Keratinocyte (primary cell): Measurements from ENCODE around the gene DES. TPM values are rescaled to one million over a fixed set of nuclear protein-coding genes. Genes with fewer than 3 reads are reported as not detected.

Experiments
- DNase-seq: peaks from one replicate; pipeline ENCODE4 v3.0.0-alpha.2; 2011; ENCODE audit warnings: low read depth, missing footprints, low spot score
- FAIRE-seq: peaks from 2 replicates; lab custom pipeline; 2011; peaks lifted over from hg19 to GRCh38; lab: Jason Lieb, UNC
- H2AFZ ChIP-seq: 2 replicates; pipeline ENCODE4 v1.6.0; 2012; ENCODE audit warnings: low read length, control low read depth, inconsistent platforms; ENCODE audit not compliant: control insufficient read depth
- H3K27ac ChIP-seq: 2 replicates; pipeline ENCODE4 v1.5.1; 2011; ENCODE audit warnings: low read length; ENCODE audit not compliant: control insufficient read depth, insufficient read depth
- H3K27me3 ChIP-seq: 3 replicates; pipeline ENCODE4 v1.6.0; 2011; ENCODE audit warnings: low read length; ENCODE audit not compliant: control insufficient read depth, insufficient read depth; ENCODE audit errors: extremely low read depth
- H3K36me3 ChIP-seq, 2 experiments: 2 replicates in 1 of 2; 3 replicates in 1 of 2; pipeline ENCODE4 v1.5.1; 2011; ENCODE audit warnings: low read length in 2 of 2, mild to moderate bottlenecking in 1 of 2; ENCODE audit not compliant: control insufficient read depth in 2 of 2, insufficient read depth in 2 of 2; ENCODE audit errors: extremely low read depth in 1 of 2
- H3K4me1 ChIP-seq: 3 replicates; pipeline ENCODE4 v1.5.1; 2011; ENCODE audit warnings: low read length; ENCODE audit not compliant: control insufficient read depth, insufficient read depth; ENCODE audit errors: extremely low read depth
- H3K4me2 ChIP-seq: 3 replicates; pipeline ENCODE4 v1.6.0; 2011; ENCODE audit warnings: low read depth, low read length; ENCODE audit not compliant: control insufficient read depth, insufficient read depth; ENCODE audit errors: extremely low read depth
- H3K4me3 ChIP-seq, 3 experiments: fragments of 200-600 bp in 1 of 3; sonication (generic) in 1 of 3; 2 replicates in 2 of 3; 3 replicates in 1 of 3; pipeline ENCODE4 v1.5.1; 2011 to 2016; ENCODE audit warnings: low read length in 3 of 3, mild to moderate bottlenecking in 3 of 3, control low read depth in 2 of 3, inconsistent platforms in 1 of 3, low read depth in 1 of 3, mixed read lengths in 1 of 3, mixed run types in 1 of 3, moderate library complexity in 1 of 3; ENCODE audit not compliant: control insufficient read depth in 2 of 3, insufficient read depth in 2 of 3; ENCODE audit errors: extremely low read depth in 1 of 3
- H3K79me2 ChIP-seq: 2 replicates; pipeline ENCODE4 v1.6.0; 2012; ENCODE audit warnings: low read length; ENCODE audit not compliant: control insufficient read depth, insufficient read depth
- H3K9ac ChIP-seq: 3 replicates; pipeline ENCODE4 v1.6.0; 2011; ENCODE audit warnings: low read length; ENCODE audit not compliant: control insufficient read depth, insufficient read depth; ENCODE audit errors: extremely low read depth
- H3K9me1 ChIP-seq: 3 replicates; pipeline ENCODE4 v1.6.0; 2011; ENCODE audit warnings: low read length; ENCODE audit not compliant: control insufficient read depth, insufficient read depth; ENCODE audit errors: extremely low read depth
- H3K9me3 ChIP-seq: 2 replicates; pipeline ENCODE4 v1.5.1; 2012; ENCODE audit warnings: low read depth, low read length; ENCODE audit not compliant: control insufficient read depth
- H4K20me1 ChIP-seq: 3 replicates; pipeline ENCODE4 v1.6.0; 2011; ENCODE audit warnings: low read length; ENCODE audit not compliant: control insufficient read depth, insufficient read depth; ENCODE audit errors: extremely low read depth
- CTCF ChIP-seq, 3 experiments: IDR thresholded peaks in 1 of 3; conservative IDR thresholded peaks in 1 of 3; optimal IDR thresholded peaks in 1 of 3; 2 replicates in 2 of 3; 3 replicates in 1 of 3; pipeline versions ENCODE3 to v1.5.1; 2011; ENCODE audit warnings: low read length in 3 of 3, mild to moderate bottlenecking in 3 of 3, moderate library complexity in 2 of 3, control low read depth in 1 of 3, inconsistent platforms in 1 of 3; ENCODE audit not compliant: insufficient read depth in 2 of 3; ENCODE audit errors: extremely low read depth in 1 of 3
- EZH2 ChIP-seq: IDR thresholded peaks from one replicate; pipeline ENCODE4 v1.6.1; 2012; ENCODE audit warnings: inconsistent platforms, mild to moderate bottlenecking, low read length, moderate library complexity
- dilution Hi-C: fragments of 300-500 bp; cut with MboI; formaldehyde crosslinking; loops from one replicate; pipeline ENCODE4 v1.7.0; 2020; ENCODE audit warnings: low sequenced_read_pairs; ENCODE audit not compliant: extremely low pct_ligation_motif_present
- polyA plus RNA-seq, 5 experiments: library from polyadenylated mRNA; depleted of rRNA in 3 of 5; stranded (reverse) in 3 of 5; stranded (forward) in 1 of 5; unstranded in 1 of 5; fragments of >200 nt; gene quantifications; 1 replicate in 1 of 5; 2 replicates in 3 of 5; 3 replicates in 1 of 5; pipeline versions ENCODE4 v1.2.1 to v1.2.3, GENCODE V29; 2011 to 2012; ENCODE audit warnings: missing spikeins in 2 of 5, low read depth in 1 of 5, low replicate concordance in 1 of 5

The DES gene
- polyA plus RNA-seq, 1 donor (not counting 4 experiments of a cell fraction or from before 2014, with no cell fraction given) = not detected

GRCh38 chr2:219434718-219435525 lies 16.7 kb downstream of the DES start, which contains the start of gene SPEG:
Gene SPEG (plus strand): TSS chr2:219434843. CDS start chr2:219434978, 135 bp downstream.
- Histone ChIP-seq H3K27ac (no peak within 1 kb of the TSS), H3K4me3 (no peak within 1 kb of the TSS), H3K9me1 (no peaks in the 10 kb centered on the region), H3K27me3 (peaks cover 14% of the 10 kb centered on the region), H2AFZ (no peak within 1 kb of the TSS), H3K79me2 (no peaks in the 10 kb centered on the region), H4K20me1 (no peaks in the 10 kb centered on the region), H3K9me3 (no peaks in the 10 kb centered on the region), H3K4me1 (no peaks in the 10 kb centered on the region), H3K9ac (no peak within 1 kb of the TSS), H3K36me3 (no peaks in the 10 kb centered on the region), H3K4me2 (no peak within 1 kb of the TSS)
- dilution Hi-C loops = no loop called here
- FAIRE-seq (no peak), DNase-seq (no peak)
- TF ChIP-seq EZH2 (no peak), CTCF (optimal IDR thresholded peaks at IDR 0.05 in 1 of 3, IDR thresholded peaks at IDR 0.05 in 1 of 3, conservative IDR thresholded peaks at IDR 0.05 in 1 of 3; ENCODE audit: extremely low read depth in 1 of 3, insufficient read depth in 2 of 3, low read length in 3 of 3) (no peak)

DNA sequence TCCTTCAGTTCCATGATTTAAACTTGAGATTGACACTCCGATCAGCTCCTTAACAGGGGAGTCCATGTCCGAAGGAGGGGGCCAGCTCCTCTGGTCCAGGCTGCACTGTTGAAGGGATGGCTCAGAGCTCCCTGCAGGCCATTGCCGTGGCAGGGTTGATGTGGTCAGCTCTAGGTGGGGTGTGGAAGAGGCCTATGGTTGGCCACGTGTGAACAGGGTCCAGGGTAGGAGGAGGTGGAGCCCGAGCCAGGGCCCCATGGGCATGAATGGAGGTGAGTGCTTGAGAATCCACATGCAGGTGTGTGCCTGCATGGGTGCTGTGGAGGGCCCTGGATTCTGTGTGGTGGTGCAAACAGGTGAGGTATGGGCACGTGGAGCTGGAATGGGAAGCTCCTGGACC lies 17.5 kb downstream of the DES start:
- H3K27ac ChIP-seq = no peak overlapping the region

More for the DNA sequence above, 17.5 kb downstream of the DES start:
- Histone ChIP-seq H3K36me3 (no peaks in the 10 kb centered on the region), H4K20me1 (no peaks in the 10 kb centered on the region), H3K9me3 (no peaks in the 10 kb centered on the region), H3K4me2 (no peak overlapping the region), H2AFZ (no peak overlapping the region), H3K27me3 (peaks cover 14% of the 10 kb centered on the region), H3K9ac (no peak overlapping the region), H3K79me2 (no peaks in the 10 kb centered on the region), H3K4me3 (no peak overlapping the region), H3K4me1 (no peaks in the 10 kb centered on the region), H3K9me1 (no peaks in the 10 kb centered on the region)
- FAIRE-seq = no peak
- TF ChIP-seq CTCF (optimal IDR thresholded peaks at IDR 0.05 in 1 of 3, IDR thresholded peaks at IDR 0.05 in 1 of 3, conservative IDR thresholded peaks at IDR 0.05 in 1 of 3; ENCODE audit: extremely low read depth in 1 of 3, insufficient read depth in 2 of 3, low read length in 3 of 3) (no peak), EZH2 (no peak)
- dilution Hi-C loops = no loop called here
- DNase-seq = no peak
